CD4-positive, alpha-beta T cell treated with Interleukin-4 for 1 hour (primary cell): Measurements from ENCODE around the gene EPS8L3.
"Not testable (repeated sequence)": the region's sequence is repeated elsewhere in the genome, so short reads cannot be mapped to it uniquely, and the experiment has no call there.

Experiments
- DNase-seq, 2 donors: peaks; one replicate each; pipeline ENCODE4 v3.0.0-alpha.2; 2020 to 2022

EPS8L3 gene

GRCh38 chr1:109762821-109763645 lies 690 bp downstream of the EPS8L3 start:
- peak in 1 of 2 donors; percentile 36 for DNase-seq

- DNase-seq, result no peak
Measured at GRCh38 chr1:109762039-109762585, 1.6 kb downstream of the EPS8L3 start.

- DNase-seq, result no peak
Measured at GRCh38 chr1:109761227-109762038, 2.3 kb downstream of the EPS8L3 start.

GRCh38 chr1:109760581-109761226 lies 3.0 kb downstream of the EPS8L3 start:
- no peak for DNase-seq

- DNase-seq, result no peak
Measured at GRCh38 chr1:109759513-109760334, 4.0 kb downstream of the EPS8L3 start.

GRCh38 chr1:109757936-109758786 lies 5.6 kb downstream of the EPS8L3 start:
- DNase-seq, result no peak

GRCh38 chr1:109756848-109757521 lies 6.7 kb downstream of the EPS8L3 start:
- no peak for DNase-seq

- DNase-seq, result not testable (repeated sequence)
Measured at GRCh38 chr1:109756325-109756724, 7.4 kb downstream of the EPS8L3 start.

- no peak for DNase-seq
Measured at GRCh38 chr1:109754738-109755137, 9.0 kb downstream of the EPS8L3 start.

- DNase-seq, result no peak
Measured at GRCh38 chr1:109751531-109752260, 12.0 kb downstream of the EPS8L3 start.

GRCh38 chr1:109750920-109751319 lies 12.8 kb downstream of the EPS8L3 start:
- no peak for DNase-seq

- DNase-seq, result no peak
Measured at GRCh38 chr1:109750241-109750882, 13.4 kb downstream of the EPS8L3 start.

- DNase-seq, result no peak
Measured at GRCh38 chr1:109749221-109749620, 14.5 kb downstream of the EPS8L3 start.

GRCh38 chr1:109748311-109748710 lies 15.4 kb downstream of the EPS8L3 start:
- DNase-seq, result not testable (repeated sequence)

GRCh38 chr1:109740615-109741373 lies 22.9 kb downstream of the EPS8L3 start, which contains the start of gene GSTM3:
Gene GSTM3 (minus strand): TSS chr1:109741038. CDS start chr1:109740287, 751 bp downstream.
- no peak for DNase-seq

GRCh38 chr1:109739738-109740614 lies 23.7 kb downstream of the EPS8L3 start:
- DNase-seq, result peak; percentile 88 to 91

- DNase-seq, result no peak
Measured at GRCh38 chr1:109733236-109733870, 30.4 kb downstream of the EPS8L3 start.
